Measurements from ENCODE around the gene TAPBPL.

TAPBPL gene

DNA sequence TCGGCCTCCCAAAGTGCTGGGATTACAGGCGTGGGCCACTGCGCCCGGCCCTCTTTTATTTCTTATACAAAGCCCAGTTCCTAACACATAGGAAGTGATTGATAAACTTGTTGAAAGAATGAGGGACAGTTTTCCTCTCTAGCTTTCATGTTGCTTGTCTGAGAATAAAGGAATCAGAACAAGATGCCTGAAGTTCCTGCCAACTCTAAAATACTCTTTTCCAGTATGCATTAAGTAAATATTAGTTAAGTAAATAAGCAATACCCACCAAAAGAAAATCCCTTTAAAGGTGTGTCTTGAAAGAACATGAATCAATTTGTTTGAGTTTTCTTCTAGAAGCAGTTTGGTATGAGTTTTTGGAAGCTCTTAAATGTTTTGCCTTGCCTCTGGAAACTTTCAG is 31.5 kb upstream of the TAPBPL start:
- no peaks in the 10 kb centered on the region for H3K79me2 ChIP-seq (ENCODE audit: insufficient read depth, low read length)
- no peaks in the 10 kb centered on the region for H3K9me2 ChIP-seq (replicated peaks; ENCODE audit: insufficient read depth, low read length)
- TF ChIP-seq, protein P1, sequence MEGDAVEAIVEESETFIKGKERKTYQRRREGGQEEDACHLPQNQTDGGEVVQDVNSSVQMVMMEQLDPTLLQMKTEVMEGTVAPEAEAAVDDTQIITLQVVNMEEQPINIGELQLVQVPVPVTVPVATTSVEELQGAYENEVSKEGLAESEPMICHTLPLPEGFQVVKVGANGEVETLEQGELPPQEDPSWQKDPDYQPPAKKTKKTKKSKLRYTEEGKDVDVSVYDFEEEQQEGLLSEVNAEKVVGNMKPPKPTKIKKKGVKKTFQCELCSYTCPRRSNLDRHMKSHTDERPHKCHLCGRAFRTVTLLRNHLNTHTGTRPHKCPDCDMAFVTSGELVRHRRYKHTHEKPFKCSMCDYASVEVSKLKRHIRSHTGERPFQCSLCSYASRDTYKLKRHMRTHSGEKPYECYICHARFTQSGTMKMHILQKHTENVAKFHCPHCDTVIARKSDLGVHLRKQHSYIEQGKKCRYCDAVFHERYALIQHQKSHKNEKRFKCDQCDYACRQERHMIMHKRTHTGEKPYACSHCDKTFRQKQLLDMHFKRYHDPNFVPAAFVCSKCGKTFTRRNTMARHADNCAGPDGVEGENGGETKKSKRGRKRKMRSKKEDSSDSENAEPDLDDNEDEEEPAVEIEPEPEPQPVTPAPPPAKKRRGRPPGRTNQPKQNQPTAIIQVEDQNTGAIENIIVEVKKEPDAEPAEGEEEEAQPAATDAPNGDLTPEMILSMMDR (IDR thresholded peaks at IDR 0.05; ENCODE audit: insufficient read depth, low read length, poor library complexity, severe bottlenecking), result no peak
- no peak for TF ChIP-seq EZH2phosphoT487 (conservative IDR thresholded peaks at IDR 0.05; ENCODE audit: low read length)
- no peak overlapping the region for H2AFZ ChIP-seq (ENCODE audit: low read depth, low read length, severe bottlenecking)
- H3K4me3 ChIP-seq (ENCODE audit: insufficient read depth, low read length, poor library complexity, severe bottlenecking), result no peak overlapping the region
- no peak overlapping the region for H3K9ac ChIP-seq (ENCODE audit: low read length)
- H3K36me3 ChIP-seq (ENCODE audit: low read length), result no peaks in the 10 kb centered on the region
- H3K9me3 ChIP-seq (ENCODE audit: insufficient read depth, low read length), result no peaks in the 10 kb centered on the region
- H3K27ac ChIP-seq (ENCODE audit: low read depth, low read length), result no peak overlapping the region
- H4K20me1 ChIP-seq (ENCODE audit: low read depth, low read length), result no peaks in the 10 kb centered on the region
- peaks cover 13% of the 10 kb centered on the region for H3F3A ChIP-seq (ENCODE audit: insufficient read depth)
- no peaks in the 10 kb centered on the region for H3K27me3 ChIP-seq (ENCODE audit: low read length)
- H3K4me2 ChIP-seq (ENCODE audit: low read depth, low read length, poor library complexity, severe bottlenecking), result no peak overlapping the region

DNA sequence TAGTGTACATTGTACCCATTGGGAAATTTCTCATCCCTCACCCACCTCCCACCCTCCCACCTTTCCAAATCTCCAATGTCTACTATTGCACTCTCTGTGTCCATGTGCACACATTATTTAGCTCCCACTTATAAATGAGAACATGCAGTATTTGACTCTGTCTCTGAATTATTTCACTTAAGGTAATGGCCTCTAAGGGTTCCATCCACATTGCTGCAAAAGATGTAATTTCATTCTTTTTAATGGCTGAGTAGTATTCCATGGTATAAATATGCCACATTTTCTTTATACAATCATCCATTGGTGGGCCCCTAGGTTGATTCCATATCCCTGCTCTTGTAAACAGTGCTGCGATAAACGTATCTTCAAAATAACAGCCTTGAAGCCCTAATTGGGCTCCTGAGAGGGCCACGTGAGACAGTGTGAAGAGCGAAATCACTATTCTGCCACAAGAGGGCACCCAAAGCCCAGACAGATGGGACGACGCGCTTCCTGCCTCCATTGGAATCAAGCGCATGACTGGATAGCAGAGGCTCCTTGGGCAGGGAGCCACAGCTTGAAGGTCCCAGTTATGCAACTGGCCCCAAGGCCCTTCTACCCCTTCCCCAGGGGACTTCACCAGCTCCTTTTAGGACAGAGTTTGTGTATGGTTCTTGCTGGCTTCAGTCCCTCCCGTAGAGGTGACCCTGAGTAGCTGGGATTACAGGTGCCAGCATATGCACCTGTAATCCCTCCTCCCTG is 28.4 kb upstream of the TAPBPL start:
- Histone ChIP-seq H4K20me1 (ENCODE audit: low read depth, low read length) (no peaks in the 10 kb centered on the region), H3K79me2 (ENCODE audit: insufficient read depth, low read length) (no peaks in the 10 kb centered on the region), H3K4me3 (ENCODE audit: insufficient read depth, low read length, poor library complexity, severe bottlenecking) (no peak overlapping the region), H3K27ac (ENCODE audit: low read depth, low read length) (peak overlapping the region; percentile 94), H3K9me3 (ENCODE audit: insufficient read depth, low read length) (no peaks in the 10 kb centered on the region), H3K36me3 (ENCODE audit: low read length) (no peaks in the 10 kb centered on the region), H3K9me2 (replicated peaks; ENCODE audit: insufficient read depth, low read length) (no peaks in the 10 kb centered on the region), H3K9ac (ENCODE audit: low read length) (peak overlapping the region; percentile 36), H3F3A (ENCODE audit: insufficient read depth) (peaks cover 44% of the 10 kb centered on the region), H3K4me2 (ENCODE audit: low read depth, low read length, poor library complexity, severe bottlenecking) (peak overlapping the region; percentile 34), H3K27me3 (ENCODE audit: low read length) (no peaks in the 10 kb centered on the region), H2AFZ (ENCODE audit: low read depth, low read length, severe bottlenecking) (peak overlapping the region; percentile 72)
- TF ChIP-seq, protein P1 (IDR thresholded peaks at IDR 0.05; ENCODE audit: insufficient read depth, low read length, poor library complexity, severe bottlenecking), result peak; percentile 78
- no peak for TF ChIP-seq EZH2phosphoT487 (conservative IDR thresholded peaks at IDR 0.05; ENCODE audit: low read length)

DNA sequence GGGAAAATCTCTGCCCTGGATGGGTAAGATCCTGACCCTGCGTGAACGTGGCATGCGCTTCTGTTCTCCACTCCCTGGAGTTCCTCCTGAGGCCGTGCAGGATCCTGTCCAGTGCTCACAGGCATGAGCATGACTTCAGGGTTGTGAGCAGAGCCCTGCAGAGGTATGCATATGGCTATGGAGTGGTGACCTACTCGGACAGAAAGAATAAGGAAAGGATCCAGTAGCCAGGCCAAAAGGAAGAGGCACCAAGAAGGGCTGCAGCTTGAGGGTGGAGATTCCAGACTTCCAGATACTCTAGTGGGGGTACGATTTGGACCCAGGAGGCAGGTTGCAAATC is 27.9 kb upstream of the TAPBPL start:
- no peak for TF ChIP-seq EZH2phosphoT487 (conservative IDR thresholded peaks at IDR 0.05; ENCODE audit: low read length)
- TF ChIP-seq, protein P1 (IDR thresholded peaks at IDR 0.05; ENCODE audit: insufficient read depth, low read length, poor library complexity, severe bottlenecking), result no peak
- no peaks in the 10 kb centered on the region for H3K9me3 ChIP-seq (ENCODE audit: insufficient read depth, low read length)
- peak overlapping the region; percentile 34 for H3K4me2 ChIP-seq (ENCODE audit: low read depth, low read length, poor library complexity, severe bottlenecking)
- no peak overlapping the region for H3K4me3 ChIP-seq (ENCODE audit: insufficient read depth, low read length, poor library complexity, severe bottlenecking)
- H3K27ac ChIP-seq (ENCODE audit: low read depth, low read length), result peak overlapping the region; percentile 94
- peaks cover 48% of the 10 kb centered on the region for H3F3A ChIP-seq (ENCODE audit: insufficient read depth)
- H2AFZ ChIP-seq (ENCODE audit: low read depth, low read length, severe bottlenecking), result peak overlapping the region; percentile 72
- no peaks in the 10 kb centered on the region for H3K9me2 ChIP-seq (replicated peaks; ENCODE audit: insufficient read depth, low read length)
- H3K27me3 ChIP-seq (ENCODE audit: low read length), result no peaks in the 10 kb centered on the region
- H3K36me3 ChIP-seq (ENCODE audit: low read length), result no peaks in the 10 kb centered on the region
- no peaks in the 10 kb centered on the region for H3K79me2 ChIP-seq (ENCODE audit: insufficient read depth, low read length)
- no peaks in the 10 kb centered on the region for H4K20me1 ChIP-seq (ENCODE audit: low read depth, low read length)
- peak overlapping the region; percentile 36 for H3K9ac ChIP-seq (ENCODE audit: low read length)

Data from SU-DHL-6 (cell line).